MV-4-11 (cell line): ENCODE data around the gene MRM3.
"Not testable (repeated sequence)": the region's sequence is repeated elsewhere in the genome, so short reads cannot be mapped to it uniquely, and the experiment has no call there.

Experiments
- DNase-seq: peaks from one replicate; lab custom pipeline; 2025; lab: John Stamatoyannopoulos, UW

The MRM3 gene

GRCh38 chr17:797236-797840 is 15.2 kb downstream of the MRM3 start:
- DNase-seq: no peak

GRCh38 chr17:798246-798645 is 16.1 kb downstream of the MRM3 start:
- DNase-seq: no peak

DNA sequence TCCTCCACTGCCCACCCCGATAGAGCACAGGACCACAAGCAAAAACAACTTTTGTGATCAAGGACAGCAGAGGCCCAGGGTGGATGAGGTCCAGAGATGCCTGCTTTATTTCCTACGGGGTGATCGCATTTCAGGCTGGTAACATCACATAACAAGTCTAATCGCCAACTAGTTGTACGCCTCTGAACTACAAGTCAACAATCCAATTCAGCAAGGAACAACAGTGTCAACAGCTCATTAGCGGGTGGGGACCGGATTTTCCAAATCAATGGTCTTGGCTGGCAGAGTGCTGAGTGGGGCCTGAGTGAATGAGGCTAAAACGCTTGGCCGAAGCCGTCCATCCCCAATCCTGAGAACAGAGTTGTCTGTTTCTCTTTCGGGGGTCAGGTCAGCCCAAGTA is 17.1 kb downstream of the MRM3 start:
- no peak for DNase-seq

DNA sequence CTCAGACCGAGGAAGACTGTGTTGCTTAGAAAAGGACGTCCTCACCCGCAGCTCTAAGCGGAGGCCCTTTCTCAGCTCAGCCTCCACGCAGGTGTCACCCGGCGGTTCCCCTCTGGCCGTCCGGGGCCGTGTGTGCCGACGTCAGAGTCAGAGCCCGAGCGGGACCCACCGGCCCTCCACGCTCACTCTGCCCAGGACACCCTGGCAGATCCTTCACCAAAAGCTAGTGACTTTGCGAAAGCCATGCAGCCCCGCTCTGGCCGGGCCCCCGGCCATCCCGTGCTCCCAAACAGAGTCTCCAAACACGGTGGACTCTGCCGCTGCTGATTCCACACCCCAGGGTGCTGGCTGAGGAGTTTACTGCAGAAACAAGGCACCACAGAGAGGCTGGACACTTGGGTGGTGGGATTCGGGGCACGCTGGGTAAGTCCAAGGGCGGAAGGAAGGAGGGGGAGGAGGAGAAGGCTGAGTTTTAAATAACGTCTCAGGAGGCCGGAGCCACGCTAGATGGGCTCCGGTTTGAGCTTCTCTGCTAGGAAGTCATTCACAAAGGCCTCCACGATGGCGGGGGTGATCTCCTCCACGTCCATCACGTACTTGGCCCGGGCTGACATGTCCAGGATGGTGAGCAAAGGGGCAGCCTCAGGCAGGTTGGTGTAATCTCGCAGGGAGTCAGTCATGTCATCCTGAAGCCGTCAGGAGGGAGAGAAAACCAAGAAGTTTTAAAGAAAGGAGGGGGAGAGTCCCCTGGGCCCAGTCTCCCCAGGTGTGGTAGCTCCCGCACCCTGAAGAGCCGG is 18.5 kb downstream of the MRM3 start:
- no peak for DNase-seq

DNA sequence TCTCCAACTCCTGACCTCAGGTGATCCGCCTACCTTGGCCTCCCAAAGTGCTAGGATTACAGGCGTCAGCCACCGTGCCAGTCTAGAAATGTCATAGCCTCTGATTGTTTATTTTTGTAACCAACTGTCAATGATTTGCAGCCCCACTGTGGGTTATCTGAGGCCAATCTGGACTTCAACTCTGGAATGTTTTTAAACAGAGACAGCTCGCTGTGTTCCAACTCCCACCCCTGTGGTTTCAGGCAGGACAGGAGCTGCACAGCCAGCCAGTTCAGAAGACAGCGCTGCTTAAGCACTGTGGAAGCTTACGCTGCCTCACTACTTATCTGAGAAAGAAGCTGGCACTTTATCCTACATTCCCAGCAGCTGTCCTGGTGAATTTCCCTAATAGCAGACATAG is 19.5 kb downstream of the MRM3 start:
- DNase-seq: no peak

DNA sequence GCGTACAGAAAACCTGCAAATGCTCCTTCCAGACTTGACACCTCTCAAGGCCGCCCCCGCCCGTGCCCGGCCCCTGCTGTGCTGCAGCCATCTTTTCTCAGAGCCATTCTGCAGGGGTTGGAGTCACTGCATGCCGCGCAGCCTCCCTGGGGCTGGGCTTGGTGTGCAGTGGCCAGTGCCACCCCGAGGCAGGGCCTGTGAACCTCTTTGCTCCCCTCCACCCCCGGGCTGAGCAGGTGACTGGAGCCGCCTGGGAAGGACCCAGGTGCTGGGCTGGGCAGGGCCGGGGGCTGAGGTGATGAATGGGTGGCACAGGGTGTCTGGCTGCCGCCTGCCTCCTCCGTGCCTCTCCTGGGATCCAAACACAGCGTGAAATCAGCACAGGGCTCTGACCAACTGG is 20.3 kb downstream of the MRM3 start:
- no peak for DNase-seq

DNA sequence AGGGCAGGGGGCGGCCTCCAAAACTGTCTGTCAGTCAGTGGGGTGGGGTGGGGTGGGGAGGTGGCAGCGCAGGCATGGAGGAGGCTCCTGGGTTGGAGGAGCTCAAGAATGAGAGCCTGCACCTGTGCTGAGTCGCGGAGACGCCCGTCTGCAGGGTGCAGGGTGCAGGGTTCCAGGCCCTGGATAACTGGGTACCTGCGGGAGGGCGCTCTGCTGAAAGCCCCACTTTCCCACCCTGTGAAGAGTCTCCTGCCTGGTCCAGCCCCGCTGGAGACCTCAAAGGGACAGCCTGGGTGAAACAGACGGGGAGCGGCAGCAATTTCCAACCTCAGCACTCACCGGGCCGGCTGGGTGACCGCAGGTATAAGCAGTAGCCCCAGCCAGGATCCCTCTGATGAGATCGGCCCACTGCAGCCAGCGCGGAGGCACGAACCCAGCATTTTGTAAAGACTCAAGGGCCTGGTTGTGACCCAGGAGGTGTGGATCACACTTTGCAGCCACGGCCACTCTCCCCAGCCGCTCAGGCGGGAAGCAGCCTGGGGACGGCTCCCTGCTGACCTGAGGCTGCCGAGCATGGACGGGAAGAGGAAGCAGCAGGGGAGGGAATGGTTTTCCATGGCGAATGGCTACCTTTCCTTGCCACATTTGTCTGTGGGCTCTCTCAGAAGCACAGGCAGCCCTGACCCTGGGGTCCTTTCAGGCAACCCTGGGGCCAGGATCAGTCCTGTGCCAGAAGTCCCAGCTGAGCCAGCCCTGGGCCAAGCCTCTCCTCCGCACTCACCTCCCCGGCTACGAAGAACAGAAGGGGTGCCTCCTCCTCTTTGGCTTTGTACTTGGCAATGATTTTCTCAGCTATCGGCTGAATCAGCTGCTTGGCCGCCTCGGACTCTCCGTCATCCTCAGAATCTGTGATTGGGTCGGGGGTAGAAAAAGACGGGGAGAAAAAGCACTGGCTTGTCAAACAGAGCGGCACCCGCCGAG is 21.0 kb downstream of the MRM3 start:
- DNase-seq: no peak

DNA sequence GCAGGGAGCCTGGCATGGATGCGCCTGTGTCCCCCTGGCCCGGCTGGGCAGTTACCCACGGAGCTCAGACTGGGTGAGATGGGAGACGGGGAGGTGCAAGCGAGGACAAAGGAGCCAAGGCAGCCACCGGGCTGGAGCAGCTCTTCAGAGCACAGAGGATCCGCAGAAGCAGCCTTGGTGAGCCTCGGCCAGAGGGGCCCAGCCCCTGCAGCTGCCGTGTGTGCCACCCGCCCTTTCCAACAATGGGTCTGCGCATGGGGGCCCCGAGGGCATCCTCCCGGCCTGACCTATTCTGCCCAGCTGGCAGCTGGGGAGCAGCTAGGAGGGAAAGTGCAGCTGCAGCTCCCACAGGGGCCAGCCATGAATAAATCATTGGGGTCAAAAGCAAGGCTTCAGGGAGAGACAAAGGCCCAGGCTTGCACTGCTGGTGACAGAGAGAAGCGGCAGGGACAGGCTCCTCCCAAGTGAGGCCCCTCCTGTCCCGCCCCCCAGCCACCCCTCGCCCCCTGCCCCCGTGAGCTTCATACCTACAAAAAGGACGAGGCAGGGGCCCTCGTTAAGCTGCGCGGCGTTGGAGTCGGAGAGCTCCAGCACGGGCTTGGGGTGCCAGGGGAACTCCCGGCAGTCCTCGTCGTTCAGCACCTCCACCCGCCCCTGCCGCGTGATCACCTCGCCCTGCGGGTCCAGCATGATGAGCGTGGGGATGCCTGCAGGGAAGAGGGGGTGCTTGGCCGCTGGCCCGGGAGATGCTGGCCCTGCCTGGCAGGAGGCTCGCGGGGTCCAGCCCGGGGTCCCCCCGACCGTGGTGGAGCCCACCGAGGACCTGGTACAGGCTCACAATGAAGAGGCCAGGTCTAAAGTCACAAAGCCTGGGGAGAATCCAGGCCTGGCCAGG is 22.6 kb downstream of the MRM3 start:
- no peak for DNase-seq

GRCh38 chr17:805886-806285 is 23.7 kb downstream of the MRM3 start:
- DNase-seq: not testable (repeated sequence)

DNA sequence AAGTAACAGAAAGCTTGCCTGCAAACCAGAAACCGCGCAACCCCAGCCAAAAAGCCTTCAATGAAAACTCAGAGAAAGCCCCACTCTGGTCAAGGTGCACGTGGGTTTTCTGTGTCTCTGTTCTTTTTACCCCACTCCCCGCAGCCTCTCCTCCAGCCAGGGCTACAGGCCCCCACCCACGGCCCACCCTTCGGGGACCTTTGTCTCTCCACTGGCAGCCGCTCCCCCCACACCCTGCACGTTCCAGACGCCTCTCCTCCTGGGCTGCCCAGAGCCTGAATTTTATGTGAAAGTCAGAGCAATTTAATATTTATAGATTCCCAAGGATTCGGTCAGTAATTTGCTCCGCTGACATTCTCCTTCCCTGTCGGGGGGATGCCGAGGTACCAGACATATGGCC is 24.2 kb downstream of the MRM3 start:
- no peak for DNase-seq

- no peak for DNase-seq
Observed at GRCh38 chr17:806781-807522, 24.8 kb downstream of the MRM3 start.

DNA sequence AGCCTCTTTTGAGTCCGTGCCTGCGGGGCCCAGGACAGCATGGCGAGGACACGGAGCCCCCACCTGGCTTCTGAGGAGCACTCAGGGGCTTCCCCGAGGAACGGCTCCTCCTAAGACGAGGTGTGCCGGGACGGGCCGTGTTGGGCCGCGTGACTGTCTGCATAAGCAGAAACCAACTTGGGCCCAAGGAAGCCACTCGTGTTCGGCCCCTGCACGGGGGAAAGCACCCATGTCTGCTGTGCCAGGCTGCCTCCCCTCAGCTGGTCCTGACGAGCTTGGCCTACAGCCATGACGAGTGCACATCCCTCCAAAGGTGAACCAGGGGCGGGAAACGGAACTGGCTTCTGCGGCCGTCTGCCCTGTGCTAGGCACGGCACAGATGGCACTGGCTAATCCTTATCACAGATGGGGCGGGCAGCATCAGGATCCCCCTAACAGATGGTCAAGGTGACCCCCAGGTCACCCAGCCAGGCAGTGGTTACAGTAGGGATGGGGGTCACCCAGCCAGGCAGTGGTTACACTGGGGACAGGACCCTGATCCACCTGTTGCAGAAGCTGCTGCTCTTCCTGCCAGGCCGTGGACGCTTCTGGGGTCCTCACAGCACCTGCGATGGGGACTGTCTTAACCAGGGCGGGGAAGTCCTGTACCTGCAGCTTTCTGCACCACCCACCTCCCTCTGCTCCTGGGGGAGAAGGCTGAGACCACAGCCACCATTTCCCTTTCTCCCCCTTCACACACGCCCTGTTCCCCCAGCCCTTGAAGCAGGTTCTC is 25.6 kb downstream of the MRM3 start:
- DNase-seq: no peak

DNA sequence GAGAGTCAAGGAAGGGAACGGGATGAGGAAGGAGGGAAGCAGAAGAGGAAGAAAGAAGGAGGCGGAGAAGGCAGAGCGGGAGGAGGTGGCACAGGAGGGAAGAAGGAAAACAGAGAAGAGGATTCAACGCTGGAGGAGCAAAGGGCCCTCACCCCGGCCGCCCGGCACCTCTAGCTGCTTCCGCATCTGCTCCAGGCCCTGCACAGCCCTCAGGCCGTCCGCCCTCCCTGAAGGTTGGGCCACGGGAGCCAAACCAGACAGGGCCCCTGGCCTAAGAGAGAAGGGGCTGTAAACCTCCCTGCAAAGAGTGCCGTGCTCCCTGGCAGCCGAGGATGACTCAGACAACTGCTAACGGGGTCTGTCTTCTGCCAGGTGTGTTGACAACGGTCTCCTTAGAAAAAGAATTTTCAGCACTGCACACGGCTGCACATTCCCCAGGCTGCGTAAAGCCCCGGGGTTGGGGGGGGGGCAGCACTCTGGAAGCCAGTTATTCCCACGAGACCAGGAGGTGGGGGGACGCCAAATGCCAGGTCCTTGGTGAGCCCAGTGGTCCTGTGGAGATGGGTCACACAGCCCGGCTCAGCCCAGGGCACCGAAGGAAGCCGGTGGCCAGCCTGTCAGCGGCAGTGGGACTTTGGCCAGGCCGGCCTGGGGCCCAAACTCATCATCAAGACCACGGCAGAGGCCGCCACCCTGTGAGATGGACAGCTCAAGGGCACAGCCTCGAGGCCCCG is 29.1 kb downstream of the MRM3 start:
- no peak for DNase-seq

- DNase-seq: no peak
Observed at GRCh38 chr17:812638-813204, 30.6 kb downstream of the MRM3 start.

DNA sequence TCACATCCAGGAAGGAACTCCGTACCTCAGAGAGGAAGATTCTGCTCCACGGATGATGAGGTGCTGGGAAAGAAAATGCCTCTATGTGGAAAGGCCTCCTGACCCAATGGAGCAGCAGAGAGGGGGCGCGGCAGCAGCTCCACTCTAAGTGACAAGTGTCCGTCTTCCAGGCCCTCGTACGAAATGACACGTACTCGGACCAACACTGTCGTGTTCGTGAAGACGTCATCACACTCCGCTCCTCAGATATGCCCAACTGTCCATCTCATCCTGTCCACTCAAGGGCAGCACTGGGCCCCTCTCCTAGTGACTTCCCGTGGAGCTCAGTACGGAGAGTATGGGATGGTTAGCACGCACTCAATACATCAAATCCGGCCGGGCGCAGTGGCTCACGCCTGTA is 32.2 kb downstream of the MRM3 start:
- DNase-seq: no peak

GRCh38 chr17:819251-819650 is 37.1 kb downstream of the MRM3 start:
- DNase-seq: no peak

- no peak for DNase-seq
Observed at GRCh38 chr17:823501-823902, 41.3 kb downstream of the MRM3 start.

DNA sequence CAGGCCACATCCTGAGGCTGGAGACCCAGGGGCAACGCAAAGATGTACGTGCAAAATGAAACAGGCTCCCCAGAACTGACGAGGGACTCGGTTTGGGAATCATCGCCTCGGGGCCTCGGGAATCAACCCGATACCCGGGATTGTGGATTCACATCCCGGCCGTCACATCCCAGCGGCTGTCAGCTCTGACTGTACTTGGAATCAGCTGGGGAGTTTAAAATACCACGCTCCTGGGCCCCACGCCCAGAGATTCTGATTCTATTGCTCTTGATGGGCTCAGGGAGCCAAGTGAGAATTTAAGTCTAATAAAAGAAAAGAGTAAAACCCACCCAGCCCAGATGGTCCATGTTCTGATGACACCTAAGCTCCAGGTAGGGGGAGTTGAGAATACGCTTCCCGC is 42.2 kb downstream of the MRM3 start:
- DNase-seq: no peak

DNA sequence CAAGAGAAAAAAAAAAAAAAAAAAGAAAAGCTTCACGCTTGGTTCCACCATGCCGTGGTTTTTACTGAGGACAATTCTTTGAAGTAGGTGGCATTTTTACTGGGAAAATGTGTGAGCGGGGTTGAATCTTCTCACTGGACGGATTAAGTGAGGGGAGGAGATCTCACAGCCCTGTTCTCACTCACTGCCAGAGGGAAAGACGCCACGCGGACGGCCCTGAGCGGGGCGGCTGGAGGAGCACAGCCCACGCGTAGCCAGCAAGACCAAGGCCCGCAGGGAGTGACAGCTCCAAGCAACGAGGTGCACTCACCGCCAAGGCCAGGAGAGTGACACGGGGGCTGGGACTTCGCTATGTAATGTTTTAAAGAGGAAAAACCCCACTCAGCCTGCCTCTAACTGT is 43.1 kb downstream of the MRM3 start:
- DNase-seq: no peak
